GM20000 (cell line): Measurements from ENCODE around the gene RYR1.
"Not testable (repeated sequence)": the region's sequence is repeated elsewhere in the genome, so short reads cannot be mapped to it uniquely, and the experiment has no call there.

ENCODE experiments used
- DNase-seq: peaks from one replicate; pipeline ENCODE4 v3.0.0; 2012; ENCODE audit warnings: low spot score
- TF ChIP-seq, protein P1 (sequence below): IDR thresholded peaks from 2 replicates; pipeline ENCODE4 v1.5.1; 2012; ENCODE audit warnings: mild to moderate bottlenecking, control low read depth; ENCODE audit errors: extremely low read depth, missing control alignments

The RYR1 gene

DNA sequence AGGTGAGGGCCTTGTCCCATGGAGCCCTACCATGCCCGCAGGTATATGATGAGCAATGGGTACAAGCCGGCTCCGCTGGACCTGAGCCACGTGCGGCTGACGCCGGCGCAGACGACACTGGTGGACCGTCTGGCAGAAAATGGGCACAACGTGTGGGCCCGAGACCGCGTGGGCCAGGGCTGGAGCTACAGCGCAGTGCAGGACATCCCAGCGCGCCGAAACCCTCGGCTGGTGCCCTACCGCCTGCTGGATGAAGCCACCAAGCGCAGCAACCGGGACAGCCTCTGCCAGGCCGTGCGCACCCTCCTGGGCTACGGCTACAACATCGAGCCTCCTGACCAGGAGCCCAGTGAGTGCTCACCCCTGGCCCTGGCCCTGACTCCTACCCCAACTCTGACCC, 32.6 kb downstream of the RYR1 start:
- DNase-seq: no peak
- TF ChIP-seq, protein P1, sequence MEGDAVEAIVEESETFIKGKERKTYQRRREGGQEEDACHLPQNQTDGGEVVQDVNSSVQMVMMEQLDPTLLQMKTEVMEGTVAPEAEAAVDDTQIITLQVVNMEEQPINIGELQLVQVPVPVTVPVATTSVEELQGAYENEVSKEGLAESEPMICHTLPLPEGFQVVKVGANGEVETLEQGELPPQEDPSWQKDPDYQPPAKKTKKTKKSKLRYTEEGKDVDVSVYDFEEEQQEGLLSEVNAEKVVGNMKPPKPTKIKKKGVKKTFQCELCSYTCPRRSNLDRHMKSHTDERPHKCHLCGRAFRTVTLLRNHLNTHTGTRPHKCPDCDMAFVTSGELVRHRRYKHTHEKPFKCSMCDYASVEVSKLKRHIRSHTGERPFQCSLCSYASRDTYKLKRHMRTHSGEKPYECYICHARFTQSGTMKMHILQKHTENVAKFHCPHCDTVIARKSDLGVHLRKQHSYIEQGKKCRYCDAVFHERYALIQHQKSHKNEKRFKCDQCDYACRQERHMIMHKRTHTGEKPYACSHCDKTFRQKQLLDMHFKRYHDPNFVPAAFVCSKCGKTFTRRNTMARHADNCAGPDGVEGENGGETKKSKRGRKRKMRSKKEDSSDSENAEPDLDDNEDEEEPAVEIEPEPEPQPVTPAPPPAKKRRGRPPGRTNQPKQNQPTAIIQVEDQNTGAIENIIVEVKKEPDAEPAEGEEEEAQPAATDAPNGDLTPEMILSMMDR: no peak

DNA sequence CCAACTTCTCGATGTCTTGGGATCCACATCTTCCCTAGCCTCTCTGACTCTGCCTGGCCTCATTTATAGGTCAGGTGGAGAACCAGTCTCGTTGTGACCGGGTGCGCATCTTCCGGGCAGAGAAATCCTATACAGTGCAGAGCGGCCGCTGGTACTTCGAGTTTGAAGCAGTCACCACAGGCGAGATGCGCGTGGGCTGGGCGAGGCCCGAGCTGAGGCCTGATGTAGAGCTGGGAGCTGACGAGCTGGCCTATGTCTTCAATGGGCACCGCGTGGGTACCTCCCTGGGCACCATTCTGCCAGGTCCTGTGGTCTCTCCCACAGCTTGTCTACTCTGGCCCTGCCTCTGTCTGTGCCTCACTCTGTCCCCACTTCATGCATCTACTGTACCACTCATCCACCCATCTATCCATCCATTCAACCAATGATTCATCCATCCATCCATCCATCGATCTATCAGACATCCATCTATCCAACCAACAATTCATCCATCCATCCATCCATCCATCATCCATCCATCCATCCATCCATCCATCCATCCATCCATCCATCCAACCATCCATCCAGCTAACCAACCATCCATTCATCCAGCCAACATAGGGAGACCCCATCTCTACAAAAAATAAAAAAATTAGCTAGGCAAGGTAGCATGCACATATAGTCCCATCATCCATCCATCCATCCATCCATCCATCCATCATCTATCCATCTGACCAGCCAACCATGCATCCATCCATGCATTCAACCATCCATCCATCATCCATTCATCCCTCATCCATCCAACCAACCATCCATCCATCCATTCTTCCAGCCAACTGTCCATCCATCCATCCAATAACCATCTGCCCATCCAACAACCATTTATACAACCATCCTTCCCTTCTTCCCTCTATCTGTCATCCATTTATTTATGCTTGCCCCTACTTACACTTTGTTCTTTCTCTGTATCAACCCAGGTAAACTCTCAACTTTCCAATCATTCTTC, 34.3 kb downstream of the RYR1 start:
- TF ChIP-seq, protein P1: no peak
- no peak for DNase-seq

DNA sequence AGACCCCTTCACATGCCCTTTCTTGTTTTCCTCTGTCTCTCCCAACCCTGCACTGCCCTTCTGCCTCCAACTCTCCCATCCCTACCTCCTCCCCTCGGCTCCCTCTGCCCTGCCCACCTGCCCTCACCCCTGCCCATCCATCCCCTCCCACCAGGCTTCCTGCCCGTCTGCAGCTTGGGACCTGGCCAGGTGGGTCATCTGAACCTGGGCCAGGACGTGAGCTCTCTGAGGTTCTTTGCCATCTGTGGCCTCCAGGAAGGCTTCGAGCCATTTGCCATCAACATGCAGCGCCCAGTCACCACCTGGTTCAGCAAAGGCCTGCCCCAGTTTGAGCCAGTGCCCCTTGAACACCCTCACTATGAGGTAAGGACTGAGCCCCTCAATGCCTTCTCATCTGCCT, 35.7 kb downstream of the RYR1 start:
- TF ChIP-seq, protein P1: no peak

DNA sequence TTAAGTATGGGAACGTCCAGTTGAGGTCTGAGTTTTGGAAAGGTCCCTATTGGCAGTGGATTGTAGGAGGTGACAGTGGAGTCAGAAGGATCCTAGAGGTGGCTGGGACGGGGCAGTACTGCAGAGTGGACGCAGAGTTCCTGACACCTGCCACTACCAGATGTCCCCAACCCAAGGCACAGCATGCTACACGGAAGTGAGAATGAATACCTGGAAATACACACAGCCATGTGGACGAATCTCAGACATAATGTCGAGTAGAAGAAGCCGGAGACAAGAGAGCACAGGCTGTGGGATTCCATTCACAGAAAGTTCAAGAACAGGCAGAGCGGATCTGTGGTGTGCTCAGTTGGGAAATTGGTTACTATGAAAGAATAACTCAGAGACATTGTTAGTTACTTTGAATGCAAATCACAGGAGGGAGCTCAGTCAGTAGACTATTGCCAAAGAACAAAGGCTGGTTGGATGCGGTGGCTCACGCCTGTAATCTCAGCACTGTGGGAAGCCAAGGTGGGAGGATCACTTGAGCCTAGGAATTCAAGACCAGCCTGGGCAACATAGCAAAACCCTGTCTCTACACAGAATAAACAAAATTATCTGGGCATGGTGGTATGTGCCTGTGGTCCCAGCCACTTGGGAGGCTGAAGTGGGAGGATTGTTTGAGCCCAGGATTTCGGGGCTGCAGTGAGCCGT, 37.4 kb downstream of the RYR1 start:
- TF ChIP-seq, protein P1: no peak
- no peak for DNase-seq

More for the DNA sequence above, 35.7 kb downstream of the RYR1 start:
- DNase-seq: no peak

DNA sequence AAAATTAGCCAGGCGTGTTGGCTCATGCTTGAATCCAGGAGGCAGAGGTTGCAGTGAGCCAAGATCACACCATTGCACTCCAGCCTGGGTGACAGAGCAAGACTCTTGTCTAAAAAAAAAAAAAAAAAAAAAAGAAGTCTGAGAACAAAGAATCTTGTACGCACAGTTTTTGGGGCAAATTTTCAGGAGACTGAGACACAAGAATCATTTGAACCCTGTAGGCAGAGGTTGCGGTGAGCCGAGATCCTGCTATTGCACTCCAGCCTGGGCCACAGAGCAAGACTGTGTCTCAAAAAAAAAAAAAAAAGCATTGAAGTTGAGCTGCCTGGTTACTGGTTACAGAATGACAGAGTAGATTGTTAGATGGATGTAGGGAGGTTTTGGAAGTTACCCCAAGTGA, 39.2 kb downstream of the RYR1 start:
- DNase-seq: not testable (repeated sequence)

DNA sequence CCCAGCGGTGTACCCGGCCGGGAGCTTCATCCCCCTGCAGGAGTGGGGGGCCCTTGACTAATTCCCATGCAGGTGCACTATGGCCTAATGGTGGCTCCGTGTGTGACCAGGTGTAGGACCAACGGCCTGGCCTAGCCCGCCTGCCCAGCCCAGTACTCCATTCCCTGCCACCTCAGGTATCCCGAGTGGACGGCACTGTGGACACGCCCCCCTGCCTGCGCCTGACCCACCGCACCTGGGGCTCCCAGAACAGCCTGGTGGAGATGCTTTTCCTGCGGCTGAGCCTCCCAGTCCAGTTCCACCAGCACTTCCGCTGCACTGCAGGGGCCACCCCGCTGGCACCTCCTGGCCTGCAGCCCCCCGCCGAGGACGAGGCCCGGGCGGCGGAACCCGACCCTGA, 39.7 kb downstream of the RYR1 start:
- DNase-seq: no peak
- TF ChIP-seq, protein P1: no peak

DNA sequence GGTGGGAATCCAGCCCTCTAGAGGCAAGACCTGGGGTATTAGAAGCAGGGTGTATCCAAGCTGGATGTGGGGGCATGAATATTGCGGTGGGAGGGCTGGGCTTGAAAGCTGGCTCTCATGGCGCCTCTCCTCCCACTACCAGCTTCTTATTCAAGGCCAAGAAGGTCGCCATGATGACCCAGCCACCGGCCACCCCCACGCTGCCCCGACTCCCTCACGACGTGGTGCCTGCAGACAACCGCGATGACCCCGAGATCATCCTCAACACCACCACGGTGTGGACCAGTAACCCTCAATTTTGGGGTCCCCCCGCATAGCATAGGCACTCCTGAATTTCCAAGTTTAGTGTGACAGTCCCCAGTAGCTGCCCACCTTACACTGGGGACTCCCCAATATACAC, 41.7 kb downstream of the RYR1 start:
- DNase-seq: no peak

More for the DNA sequence above, 41.7 kb downstream of the RYR1 start:
- TF ChIP-seq, protein P1: no peak
